Tibial nerve (tissue), 4 donors: ENCODE results near the gene SPAG7. TPM values are rescaled to one million over a fixed set of nuclear protein-coding genes. Genes with fewer than 3 reads are reported as not detected.

Experiments used
- DNase-seq, 2 donors: peaks; one replicate each; pipeline ENCODE4 v3.0.0-alpha.2; 2019; ENCODE audit warnings: low spot score in 2 of 2
- H3K27ac ChIP-seq, 4 donors: fragments of 200-600 bp; sonication (generic) in 3 of 4; one replicate each; pipeline ENCODE4 v1.5.1; 2017 to 2019; ENCODE audit warnings: mild to moderate bottlenecking in 1 of 4
- H3K27me3 ChIP-seq, 2 donors: fragments of 200-600 bp; sonication (generic) in 1 of 2; one replicate each; pipeline versions ENCODE4 v1.5.1 to v1.6.0; 2017 to 2019
- H3K36me3 ChIP-seq, 3 donors: fragments of 200-600 bp; sonication (generic); one replicate each; pipeline ENCODE4 v1.5.1; 2018 to 2019
- H3K4me1 ChIP-seq, 4 donors: fragments of 200-600 bp; sonication (generic) in 3 of 4; one replicate each; pipeline ENCODE4 v1.5.1; 2017 to 2019
- H3K4me3 ChIP-seq, 4 donors: fragments of 200-600 bp; sonication (generic) in 3 of 4; one replicate each; pipeline ENCODE4 v1.5.1; 2017 to 2019; ENCODE audit warnings: mild to moderate bottlenecking in 1 of 4, moderate library complexity in 1 of 4
- H3K9me3 ChIP-seq, 4 donors: fragments of 200-600 bp; sonication (generic) in 3 of 4; one replicate each; pipeline ENCODE4 v1.5.1; 2017 to 2019
- EP300 ChIP-seq, 2 donors: sonication (generic); formaldehyde crosslinking; IDR thresholded peaks; one replicate each; pipeline ENCODE4 v1.6.1; 2017; ENCODE audit warnings: antibody characterized with exemption in 2 of 2, mild to moderate bottlenecking in 1 of 2
- POLR2A ChIP-seq, 2 donors: fragments of 450-650 bp; IDR thresholded peaks; one replicate each; pipeline ENCODE4 v1.6.1; 2017; ENCODE audit warnings: antibody characterized with exemption in 2 of 2, mild to moderate bottlenecking in 2 of 2, moderate library complexity in 2 of 2
- WGBS, 2 donors: methylation state at CpG; one replicate each; pipeline ENCODE4 v1.1.5; 2018; 5-methylcytosine and 5-hydroxymethylcytosine counted together
- total RNA-seq, 4 donors: library from RNA; depleted of rRNA; stranded (reverse); fragments of >200 nt; gene quantifications; one replicate each; pipeline ENCODE4 v1.1.0, GENCODE V29; 2016
- TF ChIP-seq, protein P1 (sequence below), 5 experiments: fragments of 200-600 bp in 3 of 5; fragments of 450-650 bp in 2 of 5; sonication (generic) in 3 of 5; IDR thresholded peaks; one replicate each; pipeline ENCODE4 v1.5.1; 2016 to 2019; ENCODE audit warnings: antibody characterized with exemption in 5 of 5, mild to moderate bottlenecking in 3 of 5, moderate library complexity in 2 of 5

The SPAG7 gene
- total RNA-seq, 4 donors from 2014 or later = 36.9 to 70.0 (median 42.0) TPM

DNA sequence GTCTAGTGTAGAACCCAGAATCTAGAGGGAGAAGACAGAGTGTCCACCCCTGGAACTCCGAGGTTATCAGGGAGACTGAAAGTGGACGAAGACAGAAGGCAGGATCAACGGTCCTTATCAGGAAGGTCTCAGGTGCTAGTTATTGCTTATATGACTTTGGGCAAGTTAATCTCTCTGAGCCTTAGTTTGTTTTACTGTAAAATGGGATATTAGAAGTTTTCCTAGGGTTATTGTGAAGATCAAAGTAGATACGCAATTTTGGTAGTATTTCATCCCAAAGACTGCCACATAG, 26.4 kb downstream of the SPAG7 start:
- peak overlapping the region in 3 of 4 donors; percentile 84 to 96 (median 96) for H3K27ac ChIP-seq
- DNase-seq = no peak
- no peaks in the 10 kb centered on the region for H3K9me3 ChIP-seq
- no peak for TF ChIP-seq POLR2A (IDR thresholded peaks at IDR 0.05)
- TF ChIP-seq EP300 (IDR thresholded peaks at IDR 0.05) = no peak
- TF ChIP-seq, protein P1, sequence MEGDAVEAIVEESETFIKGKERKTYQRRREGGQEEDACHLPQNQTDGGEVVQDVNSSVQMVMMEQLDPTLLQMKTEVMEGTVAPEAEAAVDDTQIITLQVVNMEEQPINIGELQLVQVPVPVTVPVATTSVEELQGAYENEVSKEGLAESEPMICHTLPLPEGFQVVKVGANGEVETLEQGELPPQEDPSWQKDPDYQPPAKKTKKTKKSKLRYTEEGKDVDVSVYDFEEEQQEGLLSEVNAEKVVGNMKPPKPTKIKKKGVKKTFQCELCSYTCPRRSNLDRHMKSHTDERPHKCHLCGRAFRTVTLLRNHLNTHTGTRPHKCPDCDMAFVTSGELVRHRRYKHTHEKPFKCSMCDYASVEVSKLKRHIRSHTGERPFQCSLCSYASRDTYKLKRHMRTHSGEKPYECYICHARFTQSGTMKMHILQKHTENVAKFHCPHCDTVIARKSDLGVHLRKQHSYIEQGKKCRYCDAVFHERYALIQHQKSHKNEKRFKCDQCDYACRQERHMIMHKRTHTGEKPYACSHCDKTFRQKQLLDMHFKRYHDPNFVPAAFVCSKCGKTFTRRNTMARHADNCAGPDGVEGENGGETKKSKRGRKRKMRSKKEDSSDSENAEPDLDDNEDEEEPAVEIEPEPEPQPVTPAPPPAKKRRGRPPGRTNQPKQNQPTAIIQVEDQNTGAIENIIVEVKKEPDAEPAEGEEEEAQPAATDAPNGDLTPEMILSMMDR (IDR thresholded peaks at IDR 0.05) = no peak
- H3K36me3 ChIP-seq = peaks cover 0 to 68% (median 4%) of the 10 kb centered on the region in 3 donors
- 55 to 59% methylated on average over 4 of the region's 4 CpGs for WGBS, 2 donors
- peak overlapping the region; percentile 55 to 82 (median 68) for H3K4me3 ChIP-seq
- peaks cover 0 to 70% (median 41%) of the 10 kb centered on the region in 4 donors for H3K4me1 ChIP-seq
- H3K27me3 ChIP-seq = no peaks in the 10 kb centered on the region

- 1 to 2% methylated on average over 29 of the region's 29 CpGs for WGBS, 2 donors
- peaks cover 0 to 65% (median 36%) of the 10 kb centered on the region in 4 donors for H3K4me1 ChIP-seq
- no peaks in the 10 kb centered on the region for H3K27me3 ChIP-seq
- peaks cover 0 to 69% (median 4%) of the 10 kb centered on the region in 3 donors for H3K36me3 ChIP-seq
- H3K27ac ChIP-seq = peak overlapping the region; percentile 82 to 96 (median 90)
- H3K9me3 ChIP-seq = no peaks in the 10 kb centered on the region
- H3K4me3 ChIP-seq = peak overlapping the region; percentile 55 to 82 (median 68)
- DNase-seq = peak in 1 of 2 donors; percentile 53
- no peak for TF ChIP-seq EP300 (IDR thresholded peaks at IDR 0.05)
- TF ChIP-seq, protein P1 (IDR thresholded peaks at IDR 0.05) = no peak
- no peak for TF ChIP-seq POLR2A (IDR thresholded peaks at IDR 0.05)
These were observed 26.9 kb downstream of the SPAG7 start for GRCh38 chr17:4940555-4941318.

DNA sequence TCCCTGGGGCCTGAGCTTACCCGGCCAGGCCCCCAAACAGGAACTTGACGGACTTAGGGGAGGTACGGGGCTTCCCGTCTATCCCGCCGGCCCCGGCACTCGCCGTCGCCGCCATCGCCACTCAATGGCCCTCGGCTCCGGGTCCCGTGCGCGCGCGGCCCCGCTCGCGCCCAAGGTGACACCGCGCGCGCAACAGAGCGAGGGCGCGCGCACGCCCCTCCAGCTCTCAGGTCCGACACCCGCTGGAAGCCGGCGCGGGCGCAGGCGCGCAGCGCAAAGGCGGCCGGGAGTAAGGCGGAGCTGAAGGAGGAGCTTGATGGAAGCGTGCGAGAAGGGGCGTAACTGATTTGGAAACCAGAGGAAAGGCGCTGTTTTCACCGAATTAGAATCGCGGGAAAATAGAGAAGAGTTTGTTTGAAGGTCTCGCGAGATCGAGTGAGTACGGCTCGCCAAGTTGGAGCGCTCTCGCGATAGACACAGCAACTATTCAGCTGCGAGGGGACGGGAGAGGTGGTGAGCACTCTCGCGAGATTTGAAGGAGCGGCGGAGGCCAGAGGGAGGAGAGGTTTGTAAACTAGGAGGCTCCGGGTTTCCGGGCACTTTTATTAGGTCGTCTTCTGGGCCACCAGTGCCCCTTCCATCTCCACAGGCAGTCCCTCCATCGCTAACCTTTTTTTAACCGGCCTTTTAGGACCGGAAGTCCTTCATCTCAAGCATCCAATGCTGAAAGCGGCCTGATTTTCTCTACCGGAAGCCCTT, 27.6 kb downstream of the SPAG7 start, which contains the start of the genes RNF167 and SLC25A11:
RNF167 (plus strand) TSS at position 473 of the 759 bp plus-strand sequence. CDS start 642 bp downstream, outside the sequence.
SLC25A11 (minus strand) TSS at position 251 of the 759 bp plus-strand sequence; CDS start at position 115, 136 bp downstream.
- H3K36me3 ChIP-seq = peaks cover 0 to 66% (median 4%) of the 10 kb centered on the region in 3 donors
- DNase-seq = peak; percentile 89 to 96
- 0% methylated on average over 50 to 72 of the region's 72 CpGs for WGBS, 2 donors
- peak within 1 kb of the TSS; percentile 82 to 96 (median 90) for H3K27ac ChIP-seq
- peak within 1 kb of the TSS; percentile 55 to 82 (median 68) for H3K4me3 ChIP-seq
- H3K4me1 ChIP-seq = peaks cover 0 to 57% (median 28%) of the 10 kb centered on the region in 4 donors
- no peaks in the 10 kb centered on the region for H3K27me3 ChIP-seq
- no peaks in the 10 kb centered on the region for H3K9me3 ChIP-seq
- TF ChIP-seq, protein P1 (IDR thresholded peaks at IDR 0.05) = peak in 1 of 5 experiments; percentile 59
- TF ChIP-seq POLR2A (IDR thresholded peaks at IDR 0.05) (peak; percentile 28 to 74), EP300 (IDR thresholded peaks at IDR 0.05) (peak in 1 of 2 donors; percentile 75)

- no peak for DNase-seq
- TF ChIP-seq EP300 (IDR thresholded peaks at IDR 0.05) = no peak
- TF ChIP-seq, protein P1 (IDR thresholded peaks at IDR 0.05) = no peak
- no peak for TF ChIP-seq POLR2A (IDR thresholded peaks at IDR 0.05)
- Histone ChIP-seq H3K27ac (peak overlapping the region; percentile 82 to 96 (median 90)), H3K36me3 (peaks cover 0 to 61% (median 4%) of the 10 kb centered on the region in 3 donors), H3K4me1 (peaks cover 0 to 55% (median 24%) of the 10 kb centered on the region in 4 donors), H3K4me3 (peak overlapping the region; percentile 55 to 82 (median 68)), H3K27me3 (no peaks in the 10 kb centered on the region), H3K9me3 (no peaks in the 10 kb centered on the region)
- WGBS, 2 donors = 0% methylated on average over 16 of the region's 16 CpGs; no CpG with 5 or more reads in 1 of the 2 donors
These were observed 28.1 kb downstream of the SPAG7 start for GRCh38 chr17:4939546-4939795.
